ENCODE measurements around the gene SESN1. TPM values are rescaled to one million over a fixed set of nuclear protein-coding genes. Genes with fewer than 3 reads are reported as not detected.

SESN1 gene
- total RNA-seq, 2 donors from 2014 or later, result 23.4 to 48.8 TPM

- Histone ChIP-seq H3K4me1 (peaks cover 17% of the 10 kb centered on the region), H3K36me3 (replicated peaks in 1 of 2; ENCODE audit: insufficient read depth in 1 of 2, low read depth in 2 of 2) (no peaks in the 10 kb centered on the region), H3K27ac (no peak overlapping the region), H3K4me3 (no peak overlapping the region), H3K9me3 (no peaks in the 10 kb centered on the region), H3K27me3 (no peaks in the 10 kb centered on the region)
- TF ChIP-seq POLR2A (IDR thresholded peaks at IDR 0.05), result no peak
- TF ChIP-seq CTCF (IDR thresholded peaks at IDR 0.05), result no peak
- WGBS, 2 donors, result 83 to 92% methylated on average over 5 of the region's 5 CpGs
- intact Hi-C loops (cut with DNase I), result no loop called here
- ATAC-seq (no peak), DNase-seq (no peak)
Measured at GRCh38 chr6:109036574-109037294, 57.9 kb downstream of the SESN1 start.

DNA sequence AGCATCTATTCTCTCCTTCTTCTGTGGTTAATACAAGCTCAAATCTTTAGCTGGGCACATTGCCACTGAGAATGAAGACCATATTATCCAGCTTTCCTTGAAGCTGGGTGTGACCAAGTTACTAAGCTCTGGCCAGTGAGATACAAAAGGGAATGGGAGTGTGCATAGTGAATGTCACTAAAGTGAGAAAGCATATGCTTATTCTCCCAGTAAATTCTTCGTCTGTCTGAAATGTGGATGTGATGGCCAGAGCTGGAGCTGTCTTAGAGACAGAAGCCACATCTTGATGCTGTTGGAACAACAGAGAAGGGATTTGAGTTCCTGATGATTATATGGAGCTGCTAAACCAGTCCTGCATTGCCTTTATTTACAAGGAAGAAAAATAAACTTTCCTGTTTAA lies 60.1 kb downstream of the SESN1 start:
- Histone ChIP-seq H3K9me3 (no peaks in the 10 kb centered on the region), H3K27ac (no peak overlapping the region), H3K27me3 (no peaks in the 10 kb centered on the region), H3K36me3 (replicated peaks in 1 of 2; ENCODE audit: insufficient read depth in 1 of 2, low read depth in 2 of 2) (no peaks in the 10 kb centered on the region), H3K4me3 (no peak overlapping the region), H3K4me1 (peaks cover 4% of the 10 kb centered on the region)
- 39 to 50% methylated on average over 1 of the region's 1 CpG for WGBS, 2 donors
- TF ChIP-seq CTCF (IDR thresholded peaks at IDR 0.05), result no peak
- no peak for TF ChIP-seq POLR2A (IDR thresholded peaks at IDR 0.05)
- DNase-seq, result no peak
- intact Hi-C loops (cut with DNase I), result no loop called here
- ATAC-seq, result no peak

GRCh38 chr6:109033655-109034054 lies 61.0 kb downstream of the SESN1 start:
- 89 to 90% methylated on average over 2 of the region's 2 CpGs for WGBS, 2 donors
- TF ChIP-seq CTCF (IDR thresholded peaks at IDR 0.05), result no peak
- H3K27me3 ChIP-seq, result no peaks in the 10 kb centered on the region
- no peak for DNase-seq
- H3K4me1 ChIP-seq, result no peaks in the 10 kb centered on the region
- H3K4me3 ChIP-seq, result no peak overlapping the region
- no peak for ATAC-seq
- no peak overlapping the region for H3K27ac ChIP-seq
- no peaks in the 10 kb centered on the region for H3K36me3 ChIP-seq (replicated peaks in 1 of 2; ENCODE audit: insufficient read depth in 1 of 2, low read depth in 2 of 2)
- H3K9me3 ChIP-seq, result no peaks in the 10 kb centered on the region
- intact Hi-C loops (cut with DNase I), result no loop called here

DNA sequence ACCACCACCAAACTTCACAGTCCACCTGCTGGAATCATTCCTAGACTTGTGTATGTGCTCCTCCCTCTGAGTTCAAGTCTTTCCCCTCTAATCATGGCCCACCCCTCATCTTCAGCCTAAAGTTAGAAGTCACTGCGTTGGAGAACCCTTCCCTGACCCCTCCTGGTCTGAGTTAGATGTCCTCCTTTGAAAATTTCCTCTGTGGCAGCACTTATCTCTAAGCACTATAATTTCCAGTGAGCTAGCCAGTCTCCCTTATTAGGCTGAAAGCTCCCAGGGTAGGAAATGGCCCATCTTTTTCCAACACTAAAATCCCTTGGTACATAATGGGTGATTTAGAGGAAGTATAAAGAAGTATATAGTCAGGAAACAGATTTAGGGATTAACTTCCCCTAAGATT lies 63.2 kb downstream of the SESN1 start:
- no peak for TF ChIP-seq POLR2A (IDR thresholded peaks at IDR 0.05)
- no peak for TF ChIP-seq CTCF (IDR thresholded peaks at IDR 0.05)
- H3K27me3 ChIP-seq, result no peaks in the 10 kb centered on the region
- H3K9me3 ChIP-seq, result no peaks in the 10 kb centered on the region
- intact Hi-C loops (cut with DNase I), result no loop called here
- no peak overlapping the region for H3K4me3 ChIP-seq
- no peak overlapping the region for H3K27ac ChIP-seq
- no peak for DNase-seq
- ATAC-seq, result no peak
- H3K4me1 ChIP-seq, result no peaks in the 10 kb centered on the region
- 70 to 89% methylated on average over 1 of the region's 1 CpG for WGBS, 2 donors
- H3K36me3 ChIP-seq (replicated peaks in 1 of 2; ENCODE audit: insufficient read depth in 1 of 2, low read depth in 2 of 2), result no peaks in the 10 kb centered on the region

DNA sequence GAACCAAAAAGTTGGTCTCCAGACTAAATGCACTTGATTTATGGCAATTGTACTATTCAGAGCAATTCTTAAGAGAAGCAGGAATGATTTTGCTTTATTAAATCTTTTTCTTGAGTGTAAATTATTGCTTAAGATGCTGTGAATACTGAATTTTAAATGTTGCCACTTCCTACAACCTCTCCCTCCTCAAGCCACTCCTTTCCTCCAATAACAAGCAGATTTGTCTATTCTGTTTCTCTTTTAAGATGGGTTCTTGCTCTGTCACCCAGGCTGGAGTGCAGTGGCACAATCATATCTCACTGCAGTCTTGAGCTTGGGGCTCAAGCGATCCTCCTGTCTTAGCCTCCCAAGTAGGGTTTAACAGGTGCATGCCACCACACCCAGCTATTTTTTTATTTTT lies 65.3 kb downstream of the SESN1 start:
- no peak overlapping the region for H3K4me3 ChIP-seq
- intact Hi-C loops (cut with DNase I), result no loop called here

More for the DNA sequence above, 65.3 kb downstream of the SESN1 start:
- Histone ChIP-seq H3K9me3 (no peaks in the 10 kb centered on the region), H3K4me1 (no peaks in the 10 kb centered on the region), H3K27me3 (no peaks in the 10 kb centered on the region), H3K36me3 (replicated peaks in 1 of 2; ENCODE audit: insufficient read depth in 1 of 2, low read depth in 2 of 2) (no peaks in the 10 kb centered on the region), H3K27ac (no peak overlapping the region)
- ATAC-seq (no peak), DNase-seq (no peak)
- TF ChIP-seq CTCF (IDR thresholded peaks at IDR 0.05) (no peak), POLR2A (IDR thresholded peaks at IDR 0.05) (no peak)
- WGBS, 2 donors, result 88 to 93% methylated on average over 1 of the region's 1 CpG
